HepG2 (cell line): ENCODE measurements around the gene ZNF581. TPM values are rescaled to one million over a fixed set of nuclear protein-coding genes. Genes with fewer than 3 reads are reported as not detected.

ENCODE experiments used
- ATAC-seq: fragments of 200-7000 bp; cut with Tn5 transposase; 3 replicates; pipeline ENCODE4 v1.9.1; 2020; ENCODE audit warnings: mild to moderate bottlenecking, moderate library complexity
- BruUV-seq: library from RNA; stranded (reverse); fragments of 400-500 nt; replicated peaks from 2 replicates; lab custom pipeline; 2021; lab: Mats Ljungman, UMichigan
- CTCF ChIA-PET: fragments of 300-600 bp; formaldehyde crosslinking; extraction: SDS; loops from one replicate; lab custom pipeline; 2021; ENCODE audit warnings: low total read pairs, inconsistent platforms, low intra/inter-chr PET ratio; lab: Yijun Ruan, JAX
- POLR2A ChIA-PET: fragments of 350-600 bp; sonication (Branson Sonifier 250); formaldehyde crosslinking; loops from one replicate; lab custom pipeline; 2020; ENCODE audit warnings: antibody characterized with exemption, inconsistent platforms; lab: Yijun Ruan, JAX
- DNase-seq: peaks from one replicate; pipeline ENCODE4 v3.0.0-alpha.2; 2015; ENCODE audit warnings: low spot score
- FAIRE-seq: peaks from 3 replicates; lab custom pipeline; 2011; peaks lifted over from hg19 to GRCh38; lab: Jason Lieb, UNC
- H2AFZ ChIP-seq: one replicate; pipeline ENCODE4 v1.6.1; 2011; ENCODE audit warnings: low read length, inconsistent platforms
- H3K27ac ChIP-seq: fragments of 300-600 bp; 3 replicates; pipeline ENCODE4 v1.8.0; 2011; ENCODE audit warnings: mixed run types, mild to moderate bottlenecking, mixed read lengths, low read length, inconsistent platforms; ENCODE audit not compliant: insufficient read depth; ENCODE audit errors: extremely low read length
- H3K27me3 ChIP-seq, 2 experiments: fragments of 200-600 bp in 1 of 2; 2 replicates in 1 of 2; 3 replicates in 1 of 2; pipeline versions ENCODE4 v1.6.0 to v1.8.0; 2011; ENCODE audit warnings: low read length in 2 of 2, mild to moderate bottlenecking in 2 of 2, moderate library complexity in 2 of 2, inconsistent platforms in 1 of 2; ENCODE audit not compliant: insufficient read depth in 2 of 2, control insufficient read depth in 1 of 2
- H3K36me3 ChIP-seq, 2 experiments: fragments of 200-600 bp in 1 of 2; replicated peaks in 1 of 2; 2 replicates in 1 of 2; 3 replicates in 1 of 2; pipeline versions ENCODE4 v1.5.1 to v1.8.0; 2011; ENCODE audit warnings: low read length in 2 of 2, inconsistent platforms in 1 of 2; ENCODE audit not compliant: insufficient read depth in 2 of 2, control insufficient read depth in 1 of 2
- H3K4me1 ChIP-seq: 2 replicates; pipeline ENCODE4 v1.5.1; 2012; ENCODE audit warnings: low read length, inconsistent platforms; ENCODE audit not compliant: insufficient read depth
- H3K4me2 ChIP-seq: 2 replicates; pipeline ENCODE4 v1.6.0; 2011; ENCODE audit warnings: low read depth, low read length, inconsistent platforms
- H3K4me3 ChIP-seq, 3 experiments: fragments of 200-600 bp in 1 of 3; sonication (generic), shearing (Covaris generic) in 1 of 3; replicated peaks in 1 of 3; 2 replicates each; pipeline ENCODE4 v1.5.1; 2011 to 2016; ENCODE audit warnings: low read length in 3 of 3, inconsistent platforms in 2 of 3, low read depth in 2 of 3, mild to moderate bottlenecking in 2 of 3, control low read depth in 1 of 3, mixed read lengths in 1 of 3; ENCODE audit not compliant: insufficient read depth in 1 of 3
- H3K79me2 ChIP-seq: one replicate; pipeline ENCODE4 v1.6.1; 2011; ENCODE audit warnings: low read length, inconsistent platforms; ENCODE audit not compliant: insufficient read depth
- H3K9ac ChIP-seq: 2 replicates; pipeline ENCODE4 v1.6.0; 2011; ENCODE audit warnings: mild to moderate bottlenecking, low read depth, low read length, inconsistent platforms; ENCODE audit not compliant: insufficient read depth
- H3K9me3 ChIP-seq: 2 replicates; pipeline ENCODE4 v1.5.1; 2012; ENCODE audit warnings: mild to moderate bottlenecking, low read length
- H4K20me1 ChIP-seq: 2 replicates; pipeline ENCODE4 v1.6.0; 2011; ENCODE audit warnings: inconsistent platforms, mild to moderate bottlenecking, low read length, moderate library complexity; ENCODE audit not compliant: insufficient read depth
- BHLHE40 ChIP-seq: IDR thresholded peaks from 2 replicates; pipeline ENCODE4 v1.6.1; 2011; ENCODE audit warnings: low read length, improper control_type of control experiment
- CREM ChIP-seq, 2 experiments: sonication (generic) in 1 of 2; formaldehyde crosslinking in 1 of 2; IDR thresholded peaks; 2 replicates each; pipeline versions ENCODE4 v1.4.0 to v1.6.1; 2016 to 2020; ENCODE audit warnings: antibody characterized with exemption in 1 of 2, mild to moderate bottlenecking in 1 of 2, missing genetic modification reagents in 1 of 2
- ELF1 ChIP-seq: sonication (generic); formaldehyde crosslinking; IDR thresholded peaks from 2 replicates; pipeline ENCODE4 v1.4.0; 2020; ENCODE audit warnings: missing genetic modification reagents
- GABPA ChIP-seq, 2 experiments: IDR thresholded peaks; 2 replicates each; pipeline ENCODE4 v1.6.1; 2011 to 2016; ENCODE audit warnings: low read depth in 2 of 2, low read length in 1 of 2, missing biosample characterization in 1 of 2, missing genetic modification characterization in 1 of 2
- HDAC1 ChIP-seq: sonication (generic); formaldehyde crosslinking; IDR thresholded peaks from 2 replicates; pipeline ENCODE4 v1.5.1; 2020; ENCODE audit warnings: mild to moderate bottlenecking, missing genetic modification reagents
- MAX ChIP-seq: IDR thresholded peaks from 2 replicates; pipeline ENCODE4 v1.6.1; 2012; ENCODE audit warnings: inconsistent platforms
- MBD4 ChIP-seq: IDR thresholded peaks from 2 replicates; pipeline ENCODE4 v1.6.1; 2012; ENCODE audit warnings: low read length, inconsistent platforms, borderline replicate concordance
- RARA ChIP-seq: IDR thresholded peaks from 2 replicates; pipeline ENCODE4 v1.6.1; 2016; ENCODE audit warnings: missing genetic modification reagents, missing compliant biosample characterization
- SAFB2 ChIP-seq: sonication (generic); formaldehyde crosslinking; IDR thresholded peaks from 2 replicates; pipeline ENCODE4 v1.5.1; 2020; ENCODE audit warnings: missing genetic modification reagents, low read depth, mild to moderate bottlenecking, borderline replicate concordance
- SAP130 ChIP-seq: IDR thresholded peaks from 2 replicates; pipeline ENCODE4 v1.6.1; 2016; ENCODE audit warnings: low read depth
- TBX2 ChIP-seq: sonication (generic); formaldehyde crosslinking; IDR thresholded peaks from 2 replicates; pipeline ENCODE4 v1.5.0; 2020; ENCODE audit warnings: missing genetic modification reagents, mild to moderate bottlenecking, borderline replicate concordance
- TFDP1 ChIP-seq: IDR thresholded peaks from 2 replicates; pipeline ENCODE4 v1.6.1; 2016; ENCODE audit warnings: missing compliant biosample characterization, missing genetic modification reagents, borderline replicate concordance
- ZBTB21 ChIP-seq: sonication (generic); formaldehyde crosslinking; IDR thresholded peaks from 2 replicates; pipeline ENCODE4 v1.4.0; 2020; ENCODE audit warnings: missing genetic modification reagents
- ZFY ChIP-seq: sonication (generic); formaldehyde crosslinking; IDR thresholded peaks from 2 replicates; pipeline ENCODE4 v1.4.0; 2020; ENCODE audit warnings: missing genetic modification reagents
- ZMYM4 ChIP-seq: sonication (generic); formaldehyde crosslinking; IDR thresholded peaks from 2 replicates; pipeline ENCODE4 v1.8.1; 2023; ENCODE audit warnings: mild to moderate bottlenecking, missing genetic modification reagents
- ZNF574 ChIP-seq: sonication (generic); formaldehyde crosslinking; IDR thresholded peaks from 2 replicates; pipeline ENCODE4 v1.4.0; 2020; ENCODE audit warnings: missing genetic modification reagents
- ZNF614 ChIP-seq: IDR thresholded peaks from 2 replicates; pipeline ENCODE4 v1.6.1; 2018; ENCODE audit warnings: missing biosample characterization, missing genetic modification reagents, inconsistent platforms, borderline replicate concordance
- ZNF691 ChIP-seq: sonication (generic); formaldehyde crosslinking; IDR thresholded peaks from 2 replicates; pipeline ENCODE4 v1.4.0; 2020; ENCODE audit warnings: missing genetic modification reagents, low read depth, mild to moderate bottlenecking, borderline replicate concordance
- ZNF878 ChIP-seq: sonication (generic); formaldehyde crosslinking; IDR thresholded peaks from 2 replicates; pipeline ENCODE4 v1.8.1; 2023; ENCODE audit warnings: mild to moderate bottlenecking, missing genetic modification reagents, moderate library complexity
- WGBS: methylation state at CpG from one replicate; pipeline ENCODE4 v1.1.6; 2017; ENCODE audit warnings: low lambda C conversion rate; 5-methylcytosine and 5-hydroxymethylcytosine counted together
- in situ Hi-C: cut with HindIII; loops from 2 replicates; pipeline ENCODE4 v1.10.0; 2017; ENCODE audit warnings: low pct_unique_long_range_greater_than_20kb; ENCODE audit not compliant: extremely low pct_ligation_motif_present
- intact Hi-C: fragments of 100-400 bp; cut with micrococcal nuclease; formaldehyde crosslinking; loops from one replicate; pipeline ENCODE4 v1.10.0; 2022; ENCODE audit not compliant: unreplicated experiment
- polyA plus RNA-seq, 8 experiments: library from polyadenylated mRNA; depleted of rRNA in 3 of 8; stranded (reverse) in 7 of 8; unstranded in 1 of 8; fragments of >200 nt; fragmentation: Illumina TruSeq in 4 of 8; extraction: Trizol in 4 of 8; gene quantifications; 2 replicates each; pipeline versions ENCODE4 v1.2.1 to v1.2.3, GENCODE V29; 2011 to 2016; ENCODE audit warnings: low read depth in 4 of 8, missing spikeins in 1 of 8, mixed read lengths in 1 of 8; ENCODE audit not compliant: insufficient read depth in 1 of 8
- total RNA-seq, 5 experiments: library from RNA; depleted of rRNA; stranded (reverse); fragments of >200 nt; fragmentation: Illumina TruSeq; extraction: Trizol; gene quantifications; 2 replicates each; pipeline ENCODE4 v1.2.3, GENCODE V29; 2016; ENCODE audit warnings: low read depth in 1 of 5

The ZNF581 gene
- total and polyA plus RNA-seq, 2 of the 13 experiments (the other 11 are each of a cell fraction or from before 2014, with no cell fraction given) = 19.6 to 49.5 TPM

- BruUV-seq = no TSS peak
- H3K4me1 ChIP-seq = peaks cover 43% of the 10 kb centered on the region
- ChIA-PET CTCF (no interaction called here), POLR2A (interaction anchor here (1.3 to 1.5 kb wide), 2 partner anchors 9 to 20 kb away, joined by 4 to 7 read pairs; partner anchors contain the start of gene U2AF2)
- peak within 1 kb of the TSS; percentile 77 to 89 (median 89) for H3K4me3 ChIP-seq
- peak within 1 kb of the TSS; percentile 94 for H3K9ac ChIP-seq
- in situ Hi-C loops (no loop called here), intact Hi-C loops (no loop called here)
- H3K27ac ChIP-seq = peak within 1 kb of the TSS; percentile 62
- peak within 1 kb of the TSS; percentile 64 for H3K4me2 ChIP-seq
- peak; percentile 84 for ATAC-seq
- peaks cover 25 to 47% of the 10 kb centered on the region in 2 experiments; a peak in 4 of 5 replicates for H3K36me3 ChIP-seq
- no peaks in the 10 kb centered on the region; a peak in 1 of 5 replicates for H3K27me3 ChIP-seq
- peaks cover 21% of the 10 kb centered on the region for H4K20me1 ChIP-seq
- H2AFZ ChIP-seq = no peak within 1 kb of the TSS
- 6% methylated on average over 10 of the region's 101 CpGs for WGBS
- peak; percentile 91 for DNase-seq
- no peaks in the 10 kb centered on the region for H3K9me3 ChIP-seq
- peak; percentile 53 for FAIRE-seq
- H3K79me2 ChIP-seq = peaks cover 74% of the 10 kb centered on the region
- TF ChIP-seq ZFY (CRISPR knock-in tag) (peak; percentile 89), MAX (peak; percentile 59), ZNF574 (peak; percentile 95), MBD4 (no peak), TBX2 (CRISPR knock-in tag) (peak; percentile 66), ELF1 (CRISPR knock-in tag) (peak; percentile 93), RARA (CRISPR knock-in tag) (peak; percentile 4; the same call in 1 of the 2 replicates), CREM (IDR thresholded peaks at IDR 0.05) (peak; percentile 92), CREM (CRISPR knock-in tag; IDR thresholded peaks at IDR 0.05) (peak; percentile 60; the same call in 1 of the 2 replicates), ZNF691 (CRISPR knock-in tag) (0 out of 2 replicates have a peak, but pooled peaks have one; percentile 41), HDAC1 (CRISPR knock-in tag) (peak; percentile 89), ZBTB21 (CRISPR knock-in tag) (0 out of 2 replicates have a peak, but pooled peaks have one; percentile 60), BHLHE40 (peak; percentile 77), ZMYM4 (CRISPR knock-in tag) (peak; percentile 57; the same call in 1 of the 2 replicates), ZNF614 (peak; percentile 55; the same call in 1 of the 2 replicates), SAFB2 (CRISPR knock-in tag) (peak; percentile 89), ZNF878 (CRISPR knock-in tag) (no peak), TFDP1 (CRISPR knock-in tag) (0 out of 2 replicates have a peak, but pooled peaks have one; percentile 41), SAP130 (CRISPR knock-in tag) (peak; percentile 94), GABPA (IDR thresholded peaks at IDR 0.05; ENCODE audit: low read depth, low read length) (peak; percentile 92), GABPA (CRISPR knock-in tag; IDR thresholded peaks at IDR 0.05; ENCODE audit: low read depth) (peak; percentile 93)
Measured at GRCh38 chr19:55674841-55675660, 31.6 kb downstream of the ZNF581 start, which contains the start of gene EPN1. EPN1 (plus strand) TSS chr19:55675226; CDS start chr19:55678628, 3,402 bp downstream.
